Measurements from ENCODE around the gene TFPI.

The TFPI gene

DNA sequence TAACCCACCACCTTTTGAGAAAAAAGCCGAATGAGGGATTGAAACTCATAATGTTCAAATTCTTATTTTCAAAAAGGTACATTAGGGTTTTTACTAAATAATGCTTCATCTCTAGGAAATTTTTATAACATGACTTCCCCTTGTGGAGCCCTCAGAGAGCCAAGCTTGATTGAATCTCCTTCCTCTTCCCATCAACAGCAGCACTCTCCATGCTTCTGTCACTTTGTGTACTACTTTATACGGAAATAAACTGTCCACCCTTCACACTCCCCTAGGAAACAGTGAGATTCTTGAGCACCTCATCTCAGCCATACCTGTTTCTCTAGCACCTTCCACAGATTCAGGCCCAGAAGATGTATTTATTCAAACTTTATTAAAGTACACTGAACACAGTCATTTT is 51.8 kb downstream of the TFPI start:
- no peak for DNase-seq

GRCh38 chr2:187500585-187501359 is 53.5 kb downstream of the TFPI start:
- DNase-seq, result peak; percentile 61

DNA sequence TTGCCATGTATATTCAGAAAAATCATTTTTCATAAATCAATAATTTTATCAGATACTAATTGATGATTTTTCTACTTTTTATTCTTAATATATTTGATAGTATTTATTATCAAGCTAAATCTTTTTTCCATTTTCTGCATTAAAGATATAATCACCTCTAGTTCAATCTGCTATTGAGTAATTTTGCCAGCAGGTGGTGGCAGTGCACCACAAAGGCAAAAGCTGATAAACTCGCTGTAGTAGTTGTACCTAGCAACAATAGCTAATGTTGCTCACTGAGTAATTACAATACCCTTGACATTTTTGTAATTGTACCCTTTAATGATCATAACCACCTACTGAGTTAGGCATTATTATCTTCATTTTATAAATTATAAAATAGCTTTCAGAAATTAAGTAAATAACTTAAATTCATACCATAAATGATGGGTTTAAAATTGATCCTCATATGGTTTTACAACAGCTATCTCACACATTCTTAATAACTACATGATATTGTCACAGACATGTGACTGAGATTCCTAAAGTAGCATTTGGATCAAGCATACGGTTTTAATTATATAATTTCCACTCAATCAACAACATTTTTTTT is 54.2 kb downstream of the TFPI start:
- peak; percentile 85 for DNase-seq

DNA sequence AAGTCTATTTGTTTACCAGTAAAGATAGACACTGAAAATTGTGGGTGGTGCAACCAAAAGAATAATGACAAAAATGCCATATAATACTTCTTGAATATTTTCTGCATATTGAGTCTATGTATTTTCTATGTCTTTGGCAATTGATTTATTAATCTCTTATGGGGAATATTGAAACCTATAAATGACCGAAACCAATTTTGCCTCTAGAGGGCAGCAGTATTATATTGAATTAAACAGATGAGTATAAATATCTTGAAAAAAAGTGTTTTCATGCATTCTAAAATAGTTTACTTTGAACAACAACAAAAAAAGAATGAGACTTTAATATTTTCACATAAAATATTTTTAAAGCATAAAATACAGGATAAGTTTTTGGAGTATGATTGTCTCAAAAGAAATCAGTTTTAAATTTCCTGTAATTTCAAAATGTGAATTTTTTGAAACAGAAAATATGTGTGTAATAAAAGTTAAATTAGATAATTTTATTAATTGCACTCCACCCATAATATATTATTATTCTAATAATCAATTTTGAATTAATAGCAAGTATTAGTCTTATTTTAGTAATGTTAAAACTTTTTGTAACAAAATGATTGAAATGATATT is 56.3 kb downstream of the TFPI start:
- DNase-seq, result peak; percentile 61

- DNase-seq, result no peak
Observed at GRCh38 chr2:187497140-187497539, 57.1 kb downstream of the TFPI start.

GRCh38 chr2:187495324-187495723 is 58.9 kb downstream of the TFPI start:
- DNase-seq, result no peak

- peak; percentile 24 for DNase-seq
Observed at GRCh38 chr2:187493877-187494568, 60.2 kb downstream of the TFPI start.

GRCh38 chr2:187493180-187493579 is 61.1 kb downstream of the TFPI start:
- no peak for DNase-seq

DNA sequence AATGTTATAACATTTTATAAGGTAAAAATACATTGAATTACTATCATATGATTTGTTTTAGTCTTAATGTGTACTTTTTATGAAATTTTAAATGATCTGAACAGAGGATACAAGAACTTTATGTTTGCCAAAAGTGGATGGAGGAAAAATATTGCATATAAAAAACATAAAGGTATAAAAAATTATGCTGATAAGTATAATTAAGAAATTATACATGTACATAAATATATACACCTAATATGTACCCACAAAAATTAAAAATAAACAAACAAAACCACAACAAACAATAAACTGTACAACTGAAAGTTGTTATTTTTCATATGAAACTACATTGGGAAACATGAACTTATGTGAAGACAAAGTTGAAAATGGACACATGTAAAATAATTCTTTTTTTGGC is 68.0 kb downstream of the TFPI start:
- DNase-seq, result no peak

- no peak for DNase-seq
Observed at GRCh38 chr2:187485523-187485922, 68.7 kb downstream of the TFPI start.

- DNase-seq, result no peak
Observed at GRCh38 chr2:187483537-187483936, 70.7 kb downstream of the TFPI start.

- DNase-seq, result no peak
Observed at GRCh38 chr2:187482796-187483195, 71.4 kb downstream of the TFPI start.

DNA sequence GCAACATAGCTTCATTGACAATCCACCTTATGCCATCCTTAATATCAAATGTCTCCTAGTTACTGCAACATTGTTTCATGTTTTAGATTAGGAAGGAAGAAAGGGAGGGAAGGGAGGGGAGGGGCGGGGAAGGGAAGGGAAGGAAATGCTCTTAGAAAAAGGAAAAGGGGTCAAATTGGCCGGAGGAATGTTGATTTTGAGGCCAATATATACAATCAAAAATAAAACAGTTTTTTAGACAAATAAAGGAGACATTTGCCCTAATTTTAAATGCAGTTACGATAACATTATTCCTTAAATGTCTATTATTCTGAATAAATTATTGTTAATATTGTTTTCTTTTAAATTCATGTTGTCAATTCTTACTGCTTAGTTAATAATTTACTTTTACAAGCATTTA is 72.7 kb downstream of the TFPI start:
- no peak for DNase-seq

DNA sequence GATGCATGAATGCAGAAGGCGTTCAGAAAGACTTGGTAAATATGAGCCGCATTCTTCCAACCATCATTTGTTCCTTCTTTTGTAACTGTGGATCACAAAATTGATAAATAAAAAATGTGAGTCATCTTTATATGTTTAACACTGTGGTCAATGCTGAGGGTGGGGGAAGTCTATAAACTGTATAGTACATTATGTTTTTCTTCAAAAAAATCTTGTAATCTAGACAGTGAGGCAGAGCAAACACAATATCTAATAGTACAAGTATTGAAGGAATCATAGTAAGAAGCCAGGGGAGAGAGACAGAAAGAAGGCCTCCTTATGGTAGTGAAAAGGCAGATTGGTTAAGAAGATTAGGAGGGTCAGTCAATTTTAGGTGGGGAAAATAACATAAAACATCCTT is 75.5 kb downstream of the TFPI start:
- no peak for DNase-seq

- no peak for DNase-seq
Observed at GRCh38 chr2:187477051-187477450, 77.2 kb downstream of the TFPI start.

DNA sequence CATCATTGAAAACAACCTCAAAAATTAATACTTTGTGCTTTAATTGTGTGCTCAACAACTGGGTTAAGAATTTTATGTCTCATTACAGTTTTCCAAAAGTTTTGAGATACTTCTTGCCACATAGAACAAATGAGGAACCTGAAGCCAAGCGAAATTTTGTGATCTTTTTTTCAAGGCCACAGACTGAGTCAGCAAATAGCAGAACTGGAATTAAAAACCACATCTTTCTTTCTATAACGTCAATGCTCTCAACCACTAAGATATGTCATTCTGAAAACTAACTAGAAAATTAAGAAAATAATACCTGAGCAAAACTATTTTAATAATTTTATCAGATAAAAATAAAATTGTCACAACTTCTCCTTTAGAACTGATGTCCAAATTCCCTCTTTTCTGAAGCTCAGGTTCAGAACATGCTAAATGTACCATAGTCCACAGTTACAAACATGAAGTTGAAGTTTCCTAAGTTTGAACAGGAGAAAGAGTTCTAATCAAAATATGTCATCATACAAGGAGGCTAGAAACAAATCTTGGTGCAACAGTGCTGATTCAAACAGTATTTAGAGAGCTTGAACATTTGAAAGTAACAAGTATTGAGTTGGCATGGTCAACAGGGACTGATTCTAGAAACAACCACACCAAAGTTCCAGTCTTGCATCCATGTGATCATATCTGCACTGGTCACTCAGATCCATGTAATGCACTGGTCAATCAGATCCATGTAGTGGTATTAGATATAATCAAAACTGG is 78.6 kb downstream of the TFPI start:
- peak; percentile 40 for DNase-seq

DNA sequence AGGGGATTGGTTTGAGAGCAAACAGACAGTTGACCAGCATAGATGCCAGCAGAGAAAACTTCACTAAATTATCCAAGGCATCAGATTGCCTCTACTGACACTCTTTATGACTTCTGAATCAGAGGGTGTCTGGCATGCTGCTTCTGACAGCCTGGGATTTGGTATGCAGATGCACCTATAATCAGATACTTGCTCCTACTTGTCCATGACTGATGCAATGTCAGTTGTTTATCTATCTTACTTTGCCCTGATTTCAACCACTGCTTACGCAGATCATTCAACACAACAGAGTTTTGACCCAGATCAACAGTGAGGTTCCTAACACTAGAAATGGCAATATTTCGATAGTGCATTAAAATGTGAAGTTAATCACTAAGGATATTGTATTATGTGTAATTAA is 83.5 kb downstream of the TFPI start:
- no peak for DNase-seq

- no peak for DNase-seq
Observed at GRCh38 chr2:187469538-187469937, 84.7 kb downstream of the TFPI start.

GRCh38 chr2:187468262-187468661 is 86.0 kb downstream of the TFPI start:
- no peak for DNase-seq

GRCh38 chr2:187466129-187466792 is 88.0 kb downstream of the TFPI start:
- no peak for DNase-seq

GRCh38 chr2:187462839-187463238 is 91.4 kb downstream of the TFPI start:
- DNase-seq, result no peak

Measured in hematopoietic multipotent progenitor cell treated with erythropoietin and hydrocortisone succinate and interleukin-3 and kit ligand, for 6 days (in vitro differentiated cells).